ENCODE results near the gene SLC44A1.

GRCh38 chr9:105278751-105279150 lies 34.3 kb downstream of the SLC44A1 start:
- TF ChIP-seq CTCF (IDR thresholded peaks at IDR 0.05) (no peak), POLR2A (IDR thresholded peaks at IDR 0.05) (no peak), POLR2AphosphoS5 (IDR thresholded peaks at IDR 0.05) (no peak)

All from upper lobe of left lung (tissue), 4 donors.